Stimulated activated effector memory CD8-positive, alpha-beta T cell treated with anti-CD3 and anti-CD28 coated beads, Interleukin-12 subunit alpha, Interleukin-12 subunit beta, amount 100 ng/mL, for 72 hours (primary cell): ENCODE data around the gene RABIF.
"Not testable (repeated sequence)": the region's sequence is repeated elsewhere in the genome, so short reads cannot be mapped to it uniquely, and the experiment has no call there.

Experiments
- ATAC-seq: fragments of 150-1000 bp; cut with Tn5 transposase; 2 replicates; pipeline ENCODE4 v1.10.0; 2021
- DNase-seq, 2 donors: peaks; one replicate each; pipeline ENCODE4 v3.0.0; 2021 to 2022; ENCODE audit warnings: low spot score in 2 of 2
- H3K27ac Mint-ChIP-seq: one replicate; pipeline ENCODE4 v1.8.0; 2022; ENCODE audit warnings: mild to moderate bottlenecking, mixed read lengths
- H3K36me3 Mint-ChIP-seq: one replicate; pipeline ENCODE4 v1.8.0; 2022; ENCODE audit warnings: mild to moderate bottlenecking, mixed read lengths
- H3K4me1 Mint-ChIP-seq: one replicate; pipeline ENCODE4 v1.8.0; 2022; ENCODE audit warnings: mixed read lengths
- H3K4me3 Mint-ChIP-seq: one replicate; pipeline ENCODE4 v1.8.0; 2022; ENCODE audit warnings: mild to moderate bottlenecking, mixed read lengths
- H3K9me3 Mint-ChIP-seq: one replicate; pipeline ENCODE4 v1.8.0; 2022; ENCODE audit warnings: mixed read lengths

RABIF gene

GRCh38 chr1:202856014-202856413, 32.9 kb downstream of the RABIF start:
- Mint-ChIP-seq H3K9me3 (no peaks in the 10 kb centered on the region), H3K4me1 (peaks cover under 1% of the 10 kb centered on the region), H3K36me3 (no peaks in the 10 kb centered on the region), H3K4me3 (no peak overlapping the region), H3K27ac (no peak overlapping the region)
- no peak for DNase-seq
- no peak for ATAC-seq

- Mint-ChIP-seq H3K27ac (no peak overlapping the region), H3K36me3 (no peaks in the 10 kb centered on the region), H3K4me3 (no peak overlapping the region), H3K9me3 (no peaks in the 10 kb centered on the region), H3K4me1 (no peaks in the 10 kb centered on the region)
- ATAC-seq (no peak), DNase-seq (no peak)
Observed at GRCh38 chr1:202854787-202855186, 34.2 kb downstream of the RABIF start.

GRCh38 chr1:202852163-202852904, 36.6 kb downstream of the RABIF start:
- no peak overlapping the region for H3K27ac Mint-ChIP-seq
- H3K4me1 Mint-ChIP-seq = peaks cover 7% of the 10 kb centered on the region
- peak in 1 of 2 donors; percentile 62 for DNase-seq

GRCh38 chr1:202850593-202851362, 38.2 kb downstream of the RABIF start:
- H3K9me3 Mint-ChIP-seq = no peaks in the 10 kb centered on the region
- H3K27ac Mint-ChIP-seq = no peak overlapping the region
- H3K4me3 Mint-ChIP-seq = no peak overlapping the region
- no peaks in the 10 kb centered on the region for H3K36me3 Mint-ChIP-seq
- DNase-seq (no peak), ATAC-seq (no peak)
- H3K4me1 Mint-ChIP-seq = peaks cover 10% of the 10 kb centered on the region

More at GRCh38 chr1:202852163-202852904, 36.6 kb downstream of the RABIF start:
- no peaks in the 10 kb centered on the region for H3K36me3 Mint-ChIP-seq
- H3K9me3 Mint-ChIP-seq = no peaks in the 10 kb centered on the region
- no peak overlapping the region for H3K4me3 Mint-ChIP-seq
- peak; percentile 74 for ATAC-seq

- Mint-ChIP-seq H3K4me1 (peaks cover 15% of the 10 kb centered on the region), H3K4me3 (no peak overlapping the region), H3K9me3 (no peaks in the 10 kb centered on the region), H3K36me3 (no peaks in the 10 kb centered on the region), H3K27ac (no peak overlapping the region)
- ATAC-seq (peak; percentile 83), DNase-seq (no peak)
Observed at GRCh38 chr1:202848191-202848542, 40.8 kb downstream of the RABIF start.

- H3K4me3 Mint-ChIP-seq = no peak overlapping the region
- ATAC-seq = no peak
- no peaks in the 10 kb centered on the region for H3K36me3 Mint-ChIP-seq
- peaks cover 15% of the 10 kb centered on the region for H3K4me1 Mint-ChIP-seq
- peak overlapping the region; percentile 11 for H3K27ac Mint-ChIP-seq
- H3K9me3 Mint-ChIP-seq = no peaks in the 10 kb centered on the region
- no peak for DNase-seq
Observed at GRCh38 chr1:202844935-202845334, 44.0 kb downstream of the RABIF start.

- Mint-ChIP-seq H3K4me3 (no peak overlapping the region), H3K36me3 (no peaks in the 10 kb centered on the region), H3K27ac (peak overlapping the region; percentile 12), H3K4me1 (peaks cover 15% of the 10 kb centered on the region), H3K9me3 (no peaks in the 10 kb centered on the region)
- DNase-seq (no peak), ATAC-seq (no peak)
Observed at GRCh38 chr1:202844259-202844658, 44.7 kb downstream of the RABIF start.

GRCh38 chr1:202843081-202843480, 45.9 kb downstream of the RABIF start:
- no peaks in the 10 kb centered on the region for H3K36me3 Mint-ChIP-seq
- H3K27ac Mint-ChIP-seq = no peak overlapping the region
- ATAC-seq = no peak
- no peak overlapping the region for H3K4me3 Mint-ChIP-seq
- DNase-seq = no peak
- H3K4me1 Mint-ChIP-seq = peaks cover 13% of the 10 kb centered on the region
- H3K9me3 Mint-ChIP-seq = no peaks in the 10 kb centered on the region

GRCh38 chr1:202837746-202838262, 51.1 kb downstream of the RABIF start:
- no peak overlapping the region for H3K4me3 Mint-ChIP-seq
- no peak for DNase-seq
- peaks cover 47% of the 10 kb centered on the region for H3K4me1 Mint-ChIP-seq
- no peaks in the 10 kb centered on the region for H3K36me3 Mint-ChIP-seq
- H3K27ac Mint-ChIP-seq = no peak overlapping the region
- no peaks in the 10 kb centered on the region for H3K9me3 Mint-ChIP-seq
- no peak for ATAC-seq

GRCh38 chr1:202836623-202837403, 52.1 kb downstream of the RABIF start:
- Mint-ChIP-seq H3K4me1 (peaks cover 47% of the 10 kb centered on the region), H3K36me3 (no peaks in the 10 kb centered on the region), H3K9me3 (no peaks in the 10 kb centered on the region), H3K4me3 (peak overlapping the region; percentile 71), H3K27ac (peak overlapping the region; percentile 91)
- DNase-seq (no peak), ATAC-seq (no peak)

- Mint-ChIP-seq H3K4me1 (peaks cover 47% of the 10 kb centered on the region), H3K9me3 (no peaks in the 10 kb centered on the region), H3K4me3 (peak overlapping the region; percentile 71), H3K36me3 (no peaks in the 10 kb centered on the region), H3K27ac (peak overlapping the region; percentile 91)
- DNase-seq (peak; percentile 7 to 60), ATAC-seq (peak; percentile 82)
Observed at GRCh38 chr1:202835548-202836072, 53.3 kb downstream of the RABIF start.

- Mint-ChIP-seq H3K4me1 (peaks cover 47% of the 10 kb centered on the region), H3K27ac (peak overlapping the region; percentile 91)
- peak; percentile 78 for ATAC-seq
Observed at GRCh38 chr1:202834771-202835547, 54.0 kb downstream of the RABIF start.

GRCh38 chr1:202831906-202832305, 57.0 kb downstream of the RABIF start:
- no peaks in the 10 kb centered on the region for H3K36me3 Mint-ChIP-seq
- no peaks in the 10 kb centered on the region for H3K9me3 Mint-ChIP-seq
- no peak overlapping the region for H3K27ac Mint-ChIP-seq
- ATAC-seq (no peak), DNase-seq (no peak)
- peaks cover 34% of the 10 kb centered on the region for H3K4me1 Mint-ChIP-seq
- H3K4me3 Mint-ChIP-seq = no peak overlapping the region

More at GRCh38 chr1:202834771-202835547, 54.0 kb downstream of the RABIF start:
- Mint-ChIP-seq H3K36me3 (no peaks in the 10 kb centered on the region), H3K9me3 (no peaks in the 10 kb centered on the region), H3K4me3 (peak overlapping the region; percentile 71)
- DNase-seq = no peak

- DNase-seq, H3K4me3 Mint-ChIP-seq, ATAC-seq, H3K9me3 Mint-ChIP-seq, H3K4me1 Mint-ChIP-seq, H3K36me3 Mint-ChIP-seq, H3K27ac Mint-ChIP-seq: not testable (repeated sequence)
Observed at GRCh38 chr1:202829223-202829622, 59.7 kb downstream of the RABIF start.
